ENCODE data around the gene HEATR5A. TPM values are rescaled to one million over a fixed set of nuclear protein-coding genes. Genes with fewer than 3 reads are reported as not detected.
"Not testable (repeated sequence)": the region's sequence is repeated elsewhere in the genome, so short reads cannot be mapped to it uniquely, and the experiment has no call there.

Gene HEATR5A
- total RNA-seq, 4 donors from 2014 or later: 15.3 to 58.4 (median 38.5) TPM

DNA sequence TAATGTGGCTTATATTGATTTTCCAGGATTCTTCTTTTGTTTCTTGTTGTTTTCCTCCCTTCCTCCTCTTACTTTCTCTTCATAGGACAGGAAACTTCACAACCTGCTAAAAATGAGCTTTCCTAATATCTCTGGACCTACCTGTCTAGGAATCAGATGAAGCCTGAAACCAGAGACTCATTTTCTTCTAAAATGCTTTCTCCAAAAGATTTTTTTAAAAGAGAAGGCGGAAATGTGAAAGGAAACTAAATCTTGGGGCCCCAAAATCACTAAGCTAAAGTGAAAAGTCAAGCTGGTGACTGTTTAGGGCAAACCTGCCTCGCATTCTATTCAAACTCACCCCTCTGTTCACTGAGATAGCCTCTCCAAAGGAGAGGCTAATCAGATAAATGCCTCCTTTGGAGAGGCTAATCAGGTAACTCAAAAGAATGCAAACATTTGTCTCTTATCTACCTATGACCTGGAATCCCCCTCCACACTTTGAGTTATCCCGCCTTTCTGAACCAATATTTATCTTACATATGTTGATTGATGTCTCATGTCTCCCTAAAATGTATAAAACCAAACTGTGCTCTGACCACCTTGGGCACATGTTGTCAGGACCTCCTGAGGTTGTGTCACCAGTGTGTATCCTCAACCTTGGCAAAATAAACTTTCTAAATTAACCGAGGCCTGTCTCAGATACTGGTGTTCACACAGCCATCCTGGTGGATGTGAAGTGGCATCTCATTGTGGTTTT is 140.0 kb downstream of the HEATR5A start:
- TF ChIP-seq POLR2A (IDR thresholded peaks at IDR 0.05) (no peak), EP300 (IDR thresholded peaks at IDR 0.05; ENCODE audit: low read depth) (no peak), POLR2AphosphoS5 (IDR thresholded peaks at IDR 0.05) (no peak)
- TF ChIP-seq, protein P1, sequence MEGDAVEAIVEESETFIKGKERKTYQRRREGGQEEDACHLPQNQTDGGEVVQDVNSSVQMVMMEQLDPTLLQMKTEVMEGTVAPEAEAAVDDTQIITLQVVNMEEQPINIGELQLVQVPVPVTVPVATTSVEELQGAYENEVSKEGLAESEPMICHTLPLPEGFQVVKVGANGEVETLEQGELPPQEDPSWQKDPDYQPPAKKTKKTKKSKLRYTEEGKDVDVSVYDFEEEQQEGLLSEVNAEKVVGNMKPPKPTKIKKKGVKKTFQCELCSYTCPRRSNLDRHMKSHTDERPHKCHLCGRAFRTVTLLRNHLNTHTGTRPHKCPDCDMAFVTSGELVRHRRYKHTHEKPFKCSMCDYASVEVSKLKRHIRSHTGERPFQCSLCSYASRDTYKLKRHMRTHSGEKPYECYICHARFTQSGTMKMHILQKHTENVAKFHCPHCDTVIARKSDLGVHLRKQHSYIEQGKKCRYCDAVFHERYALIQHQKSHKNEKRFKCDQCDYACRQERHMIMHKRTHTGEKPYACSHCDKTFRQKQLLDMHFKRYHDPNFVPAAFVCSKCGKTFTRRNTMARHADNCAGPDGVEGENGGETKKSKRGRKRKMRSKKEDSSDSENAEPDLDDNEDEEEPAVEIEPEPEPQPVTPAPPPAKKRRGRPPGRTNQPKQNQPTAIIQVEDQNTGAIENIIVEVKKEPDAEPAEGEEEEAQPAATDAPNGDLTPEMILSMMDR (IDR thresholded peaks at IDR 0.05): no peak
- intact Hi-C loops (cut with DNase I; ENCODE audit: low total_unique reads): no loop called here
- DNase-seq: no peak
- WGBS, 2 donors (ENCODE audit: low coverage in 1 of 2): 92 to 100% methylated on average over 3 to 4 of the region's 4 CpGs
- peaks cover 3 to 8% of the 10 kb centered on the region in 2 donors for H3K9me3 ChIP-seq
- no peak overlapping the region for H3K27ac ChIP-seq
- H3K27me3 ChIP-seq: no peaks in the 10 kb centered on the region
- H3K4me3 ChIP-seq: no peak overlapping the region
- no peaks in the 10 kb centered on the region for H3K36me3 ChIP-seq
- H3K4me1 ChIP-seq: no peaks in the 10 kb centered on the region
- in situ Hi-C loops (cut with MboI; ENCODE audit: low pct_ligation_motif_present in 1 of 4, low pct_unique_long_range_greater_than_20kb in 1 of 4, low sequenced_read_pairs in 3 of 4): no loop called here

DNA sequence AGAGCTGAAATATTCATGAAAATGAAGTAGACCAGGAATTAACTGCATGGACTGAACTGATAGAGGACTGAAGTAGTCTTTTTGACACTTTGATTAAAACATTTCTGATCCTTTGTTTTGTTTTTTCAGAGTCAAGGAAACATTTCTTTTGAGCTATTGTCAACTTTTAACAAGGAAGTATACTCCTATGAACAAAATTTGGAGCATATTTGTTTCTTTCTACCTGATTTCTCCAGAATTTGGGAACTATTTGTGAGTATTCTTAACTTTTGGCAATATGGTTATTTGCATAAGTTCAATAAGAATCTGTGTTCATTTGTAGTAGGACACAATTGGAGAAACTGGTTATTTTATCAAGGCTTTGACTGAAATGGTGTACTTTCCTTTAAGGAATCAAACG is 141.5 kb downstream of the HEATR5A start:
- peaks cover 3 to 8% of the 10 kb centered on the region in 2 donors for H3K9me3 ChIP-seq
- H3K4me3 ChIP-seq: no peak overlapping the region
- intact Hi-C loops (cut with DNase I; ENCODE audit: low total_unique reads) (no loop called here), in situ Hi-C loops (cut with MboI; ENCODE audit: low pct_ligation_motif_present in 1 of 4, low pct_unique_long_range_greater_than_20kb in 1 of 4, low sequenced_read_pairs in 3 of 4) (no loop called here)
- DNase-seq: no peak
- H3K27ac ChIP-seq: no peak overlapping the region
- TF ChIP-seq, protein P1 (IDR thresholded peaks at IDR 0.05): no peak
- no peak for TF ChIP-seq POLR2A (IDR thresholded peaks at IDR 0.05)
- TF ChIP-seq EP300 (IDR thresholded peaks at IDR 0.05; ENCODE audit: low read depth): no peak
- no peak for TF ChIP-seq POLR2AphosphoS5 (IDR thresholded peaks at IDR 0.05)
- H3K27me3 ChIP-seq: no peaks in the 10 kb centered on the region
- peaks cover 0 to 4% (median 1%) of the 10 kb centered on the region in 4 donors for H3K4me1 ChIP-seq
- no peaks in the 10 kb centered on the region for H3K36me3 ChIP-seq
- WGBS, 2 donors (ENCODE audit: low coverage in 1 of 2): 84 to 100% methylated on average over 1 of the region's 1 CpG

DNA sequence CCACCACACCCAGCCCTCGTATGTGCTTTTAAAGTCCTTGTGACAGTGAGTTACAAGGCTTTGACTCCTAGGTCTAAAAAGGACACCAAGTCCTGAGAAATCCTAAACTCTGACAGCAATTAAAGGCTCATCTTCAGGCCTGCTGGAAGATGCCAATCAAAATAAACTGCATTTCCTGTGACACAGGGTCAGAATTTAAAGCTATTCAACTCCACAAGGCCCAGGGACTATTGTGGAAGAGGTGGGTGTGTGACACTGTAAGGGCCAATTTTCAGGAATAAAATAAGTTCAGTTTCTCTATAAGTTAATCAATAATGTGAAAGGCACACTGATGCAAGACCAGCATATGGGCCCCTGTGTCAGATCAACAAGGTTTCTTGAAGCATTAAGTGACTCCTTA is 143.3 kb downstream of the HEATR5A start:
- Histone ChIP-seq H3K9me3 (peaks cover 3 to 8% of the 10 kb centered on the region in 2 donors), H3K27me3 (no peaks in the 10 kb centered on the region), H3K36me3 (no peaks in the 10 kb centered on the region), H3K27ac (no peak overlapping the region), H3K4me1 (peaks cover 0 to 5% (median 2%) of the 10 kb centered on the region in 4 donors), H3K4me3 (no peak overlapping the region)
- intact Hi-C loops (cut with DNase I; ENCODE audit: low total_unique reads) (no loop called here), in situ Hi-C loops (cut with MboI; ENCODE audit: low pct_ligation_motif_present in 1 of 4, low pct_unique_long_range_greater_than_20kb in 1 of 4, low sequenced_read_pairs in 3 of 4) (no loop called here)
- TF ChIP-seq EP300 (IDR thresholded peaks at IDR 0.05; ENCODE audit: low read depth): no peak
- TF ChIP-seq POLR2A (IDR thresholded peaks at IDR 0.05): no peak
- TF ChIP-seq POLR2AphosphoS5 (IDR thresholded peaks at IDR 0.05): no peak
- TF ChIP-seq, protein P1 (IDR thresholded peaks at IDR 0.05): no peak
- WGBS, 2 donors (ENCODE audit: low coverage in 1 of 2): 75% methylated on average over 1 of the region's 1 CpG; no CpG with 5 or more reads in 1 of the 2 donors
- DNase-seq: no peak

DNA sequence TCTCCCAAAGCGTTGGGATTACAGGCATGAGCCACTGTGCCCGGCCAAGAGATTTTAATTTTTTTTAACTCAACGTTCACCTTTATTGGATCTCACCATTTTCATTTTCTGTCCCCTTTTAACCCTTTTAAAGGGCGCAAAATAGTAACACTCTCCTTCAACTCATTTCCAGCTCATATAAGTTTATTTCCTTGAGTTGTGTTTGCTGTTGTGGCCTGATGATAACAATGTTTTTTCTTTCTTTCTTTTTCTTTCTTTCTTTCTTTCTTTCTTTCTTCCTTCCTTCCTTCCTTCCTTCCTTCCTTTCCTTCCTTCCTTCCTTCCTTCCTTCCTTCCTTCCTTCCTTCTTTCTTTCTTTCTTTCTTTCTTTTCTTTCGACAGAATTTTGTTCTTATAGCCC is 143.9 kb downstream of the HEATR5A start:
- H3K4me3 ChIP-seq; H3K36me3 ChIP-seq; in situ Hi-C loops (cut with MboI; ENCODE audit: low pct_ligation_motif_present in 1 of 4, low pct_unique_long_range_greater_than_20kb in 1 of 4, low sequenced_read_pairs in 3 of 4); H3K4me1 ChIP-seq; H3K27me3 ChIP-seq; H3K27ac ChIP-seq; DNase-seq; H3K9me3 ChIP-seq; intact Hi-C loops (cut with DNase I; ENCODE audit: low total_unique reads): not testable (repeated sequence)
- 83 to 86% methylated on average over 2 to 5 of the region's 5 CpGs for WGBS, 2 donors (ENCODE audit: low coverage in 1 of 2)

DNA sequence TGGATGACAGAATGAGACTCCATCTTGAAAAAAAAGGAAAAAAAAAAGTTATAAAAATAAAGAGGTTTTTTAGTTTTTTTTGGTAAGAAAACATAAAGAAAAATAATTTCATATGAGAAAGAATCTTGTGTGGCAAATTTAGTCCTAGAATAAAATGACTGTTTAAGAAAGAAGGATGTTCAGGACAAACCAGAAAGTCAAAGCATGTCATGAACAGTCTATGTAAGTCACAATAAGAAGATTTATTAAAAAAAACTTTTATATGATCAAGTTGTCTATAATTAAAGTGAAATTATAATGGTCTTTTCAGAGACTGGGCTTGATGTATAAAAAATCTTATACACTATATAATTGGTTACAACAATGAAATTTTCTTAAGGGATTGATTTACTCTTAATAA is 144.6 kb downstream of the HEATR5A start:
- TF ChIP-seq EP300 (IDR thresholded peaks at IDR 0.05; ENCODE audit: low read depth) (no peak), POLR2AphosphoS5 (IDR thresholded peaks at IDR 0.05) (no peak), POLR2A (IDR thresholded peaks at IDR 0.05) (no peak)
- TF ChIP-seq, protein P1 (IDR thresholded peaks at IDR 0.05): no peak
- peaks cover 0 to 5% (median 2%) of the 10 kb centered on the region in 4 donors for H3K4me1 ChIP-seq
- H3K9me3 ChIP-seq: peaks cover 3 to 8% of the 10 kb centered on the region in 2 donors
- H3K36me3 ChIP-seq: no peaks in the 10 kb centered on the region
- H3K27ac ChIP-seq: no peak overlapping the region
- no peaks in the 10 kb centered on the region for H3K27me3 ChIP-seq
- H3K4me3 ChIP-seq: no peak overlapping the region
- no peak for DNase-seq
- intact Hi-C loops (cut with DNase I; ENCODE audit: low total_unique reads) (no loop called here), in situ Hi-C loops (cut with MboI; ENCODE audit: low pct_ligation_motif_present in 1 of 4, low pct_unique_long_range_greater_than_20kb in 1 of 4, low sequenced_read_pairs in 3 of 4) (no loop called here)

Data from transverse colon (tissue), 4 donors.